Activated CD4-positive, alpha-beta T cell treated with anti-CD3 and anti-CD28 coated beads, Interleukin-2, amount 10 ng/mL, durations not matched to agents 24 days and 14 days (primary cell): ENCODE measurements around the gene APP. TPM values are rescaled to one million over a fixed set of nuclear protein-coding genes. Genes with fewer than 3 reads are reported as not detected.

ENCODE experiments used
- DNase-seq: peaks from one replicate; pipeline ENCODE4 v3.0.0; 2022
- H3K27ac Mint-ChIP-seq: one replicate; pipeline ENCODE4 v1.8.0; 2022; ENCODE audit warnings: mild to moderate bottlenecking, mixed read lengths
- H3K27me3 Mint-ChIP-seq: one replicate; pipeline ENCODE4 v1.8.0; 2022; ENCODE audit warnings: mixed read lengths
- H3K36me3 Mint-ChIP-seq: one replicate; pipeline ENCODE4 v1.8.0; 2022; ENCODE audit warnings: low read depth, mild to moderate bottlenecking, mixed read lengths
- H3K4me1 Mint-ChIP-seq: one replicate; pipeline ENCODE4 v1.8.0; 2021; ENCODE audit warnings: mixed read lengths
- H3K4me3 Mint-ChIP-seq: one replicate; pipeline ENCODE4 v1.8.0; 2022; ENCODE audit warnings: mild to moderate bottlenecking, moderate library complexity, mixed read lengths
- H3K9me3 Mint-ChIP-seq: one replicate; pipeline ENCODE4 v1.8.0; 2021; ENCODE audit warnings: mixed read lengths
- intact Hi-C: fragments of 100-400 bp; cut with micrococcal nuclease; formaldehyde crosslinking; loops from one replicate; pipeline ENCODE4 v1.15.1; 2023
- total RNA-seq: library from RNA; stranded (reverse); gene quantifications from 2 replicates; pipeline ENCODE4 v1.2.3, GENCODE V29; 2022

APP gene
- 75.8 and 81.3 TPM in 2 replicates for total RNA-seq

- H3K36me3 Mint-ChIP-seq = peaks cover 6% of the 10 kb centered on the region
- DNase-seq = peak; percentile 98
- peaks cover 20% of the 10 kb centered on the region for H3K4me1 Mint-ChIP-seq
- H3K9me3 Mint-ChIP-seq = no peaks in the 10 kb centered on the region
- H3K27me3 Mint-ChIP-seq = peaks cover 2% of the 10 kb centered on the region
- peak within 1 kb of the TSS; percentile 85 for H3K27ac Mint-ChIP-seq
- H3K4me3 Mint-ChIP-seq = peak within 1 kb of the TSS; percentile 92
- intact Hi-C loops = loop anchor here (1.0 to 10.0 kb wide), 4 partner anchors 188 to 563 kb away; partner anchors contain the start of gene MRPL39
Measured at GRCh38 chr21:26170471-26171257, at the start of gene APP. Gene APP, minus strand, starts transcription at chr21:26170770. Its CDS starts 150 bp downstream, at chr21:26170620.

GRCh38 chr21:26212220-26212619, 41.6 kb upstream of the APP start:
- Mint-ChIP-seq H3K36me3 (no peaks in the 10 kb centered on the region), H3K9me3 (peaks cover 2% of the 10 kb centered on the region), H3K4me1 (no peaks in the 10 kb centered on the region), H3K27me3 (no peaks in the 10 kb centered on the region), H3K4me3 (no peak overlapping the region), H3K27ac (no peak overlapping the region)
- intact Hi-C loops = no loop called here
- DNase-seq = no peak

- Mint-ChIP-seq H3K27me3 (no peaks in the 10 kb centered on the region), H3K4me1 (no peaks in the 10 kb centered on the region), H3K36me3 (no peaks in the 10 kb centered on the region), H3K27ac (no peak overlapping the region), H3K4me3 (no peak overlapping the region), H3K9me3 (no peaks in the 10 kb centered on the region)
- no peak for DNase-seq
- intact Hi-C loops = no loop called here
Measured at GRCh38 chr21:26210614-26211013, 40.0 kb upstream of the APP start.

GRCh38 chr21:26207021-26207420, 36.5 kb upstream of the APP start:
- DNase-seq = no peak
- H3K27me3 Mint-ChIP-seq = peaks cover 3% of the 10 kb centered on the region
- no peaks in the 10 kb centered on the region for H3K36me3 Mint-ChIP-seq
- no peak overlapping the region for H3K27ac Mint-ChIP-seq
- H3K9me3 Mint-ChIP-seq = no peaks in the 10 kb centered on the region
- no peaks in the 10 kb centered on the region for H3K4me1 Mint-ChIP-seq
- H3K4me3 Mint-ChIP-seq = no peak overlapping the region
- intact Hi-C loops = no loop called here

- Mint-ChIP-seq H3K27ac (no peak overlapping the region), H3K4me1 (no peaks in the 10 kb centered on the region), H3K27me3 (peaks cover 6% of the 10 kb centered on the region), H3K9me3 (no peaks in the 10 kb centered on the region), H3K4me3 (no peak overlapping the region), H3K36me3 (no peaks in the 10 kb centered on the region)
- intact Hi-C loops = no loop called here
- DNase-seq = no peak
Measured at GRCh38 chr21:26199456-26199855, 28.9 kb upstream of the APP start.

- DNase-seq = no peak
- Mint-ChIP-seq H3K9me3 (no peaks in the 10 kb centered on the region), H3K4me1 (no peaks in the 10 kb centered on the region), H3K27me3 (peaks cover 3% of the 10 kb centered on the region), H3K27ac (no peak overlapping the region), H3K4me3 (no peak overlapping the region), H3K36me3 (no peaks in the 10 kb centered on the region)
- intact Hi-C loops = no loop called here
Measured at GRCh38 chr21:26195708-26196107, 25.1 kb upstream of the APP start.

- Mint-ChIP-seq H3K36me3 (no peaks in the 10 kb centered on the region), H3K9me3 (no peaks in the 10 kb centered on the region), H3K27ac (no peak overlapping the region), H3K27me3 (peaks cover 3% of the 10 kb centered on the region), H3K4me1 (no peaks in the 10 kb centered on the region), H3K4me3 (no peak overlapping the region)
- DNase-seq = no peak
- intact Hi-C loops = no loop called here
Measured at GRCh38 chr21:26194811-26195251, 24.3 kb upstream of the APP start.

GRCh38 chr21:26194326-26194725, 23.8 kb upstream of the APP start:
- Mint-ChIP-seq H3K27me3 (peaks cover 3% of the 10 kb centered on the region), H3K4me3 (no peak overlapping the region), H3K36me3 (no peaks in the 10 kb centered on the region), H3K27ac (no peak overlapping the region), H3K4me1 (no peaks in the 10 kb centered on the region), H3K9me3 (no peaks in the 10 kb centered on the region)
- intact Hi-C loops = no loop called here
- no peak for DNase-seq

GRCh38 chr21:26191609-26192008, 21.0 kb upstream of the APP start:
- no peak overlapping the region for H3K4me3 Mint-ChIP-seq
- no peaks in the 10 kb centered on the region for H3K36me3 Mint-ChIP-seq
- intact Hi-C loops = no loop called here
- H3K4me1 Mint-ChIP-seq = no peaks in the 10 kb centered on the region
- no peaks in the 10 kb centered on the region for H3K27me3 Mint-ChIP-seq
- no peaks in the 10 kb centered on the region for H3K9me3 Mint-ChIP-seq
- no peak for DNase-seq
- H3K27ac Mint-ChIP-seq = no peak overlapping the region

GRCh38 chr21:26188422-26188821, 17.9 kb upstream of the APP start:
- no peaks in the 10 kb centered on the region for H3K36me3 Mint-ChIP-seq

GRCh38 chr21:26185446-26185845, 14.9 kb upstream of the APP start:
- no peak for DNase-seq
- H3K4me3 Mint-ChIP-seq = no peak overlapping the region
- H3K27me3 Mint-ChIP-seq = no peaks in the 10 kb centered on the region
- no peaks in the 10 kb centered on the region for H3K9me3 Mint-ChIP-seq
- no peak overlapping the region for H3K27ac Mint-ChIP-seq
- no peaks in the 10 kb centered on the region for H3K36me3 Mint-ChIP-seq
- H3K4me1 Mint-ChIP-seq = no peaks in the 10 kb centered on the region
- intact Hi-C loops = no loop called here

More at GRCh38 chr21:26188422-26188821, 17.9 kb upstream of the APP start:
- H3K4me3 Mint-ChIP-seq = no peak overlapping the region
- intact Hi-C loops = no loop called here
- no peaks in the 10 kb centered on the region for H3K27me3 Mint-ChIP-seq
- DNase-seq = no peak
- no peak overlapping the region for H3K27ac Mint-ChIP-seq
- no peaks in the 10 kb centered on the region for H3K9me3 Mint-ChIP-seq
- H3K4me1 Mint-ChIP-seq = no peaks in the 10 kb centered on the region

- Mint-ChIP-seq H3K4me3 (no peak overlapping the region), H3K27me3 (no peaks in the 10 kb centered on the region), H3K27ac (no peak overlapping the region), H3K9me3 (no peaks in the 10 kb centered on the region), H3K4me1 (no peaks in the 10 kb centered on the region), H3K36me3 (no peaks in the 10 kb centered on the region)
- intact Hi-C loops = no loop called here
- no peak for DNase-seq
Measured at GRCh38 chr21:26185021-26185420, 14.5 kb upstream of the APP start.

GRCh38 chr21:26179501-26179900, 8.9 kb upstream of the APP start:
- intact Hi-C loops = loop anchor here (10.0 kb wide), 1 partner anchor 375 kb away; no protein-coding TSS in a partner anchor
- no peak for DNase-seq
- Mint-ChIP-seq H3K36me3 (no peaks in the 10 kb centered on the region), H3K4me3 (no peak overlapping the region), H3K4me1 (no peaks in the 10 kb centered on the region), H3K27me3 (peaks cover 9% of the 10 kb centered on the region), H3K9me3 (no peaks in the 10 kb centered on the region), H3K27ac (no peak overlapping the region)

- H3K36me3 Mint-ChIP-seq = no peaks in the 10 kb centered on the region
- peaks cover 9% of the 10 kb centered on the region for H3K27me3 Mint-ChIP-seq
- H3K27ac Mint-ChIP-seq = no peak overlapping the region
- DNase-seq = no peak
- intact Hi-C loops = loop anchor here (10.0 kb wide), 1 partner anchor 373 kb away; no protein-coding TSS in a partner anchor
- no peaks in the 10 kb centered on the region for H3K9me3 Mint-ChIP-seq
- no peaks in the 10 kb centered on the region for H3K4me1 Mint-ChIP-seq
- H3K4me3 Mint-ChIP-seq = no peak overlapping the region
Measured at GRCh38 chr21:26177746-26178426, 7.3 kb upstream of the APP start.
